NT2/D1 (cell line): Measurements from ENCODE around the gene ARL8A.

Source experiments
- SUZ12 ChIP-seq: IDR thresholded peaks from 2 replicates; pipeline ENCODE4 v1.6.1; 2011; ENCODE audit not compliant: insufficient read length, insufficient read depth; ENCODE audit errors: extremely low read depth
- YY1 ChIP-seq: IDR thresholded peaks from 2 replicates; pipeline ENCODE4 v1.6.1; 2011; ENCODE audit not compliant: insufficient read length, insufficient read depth
- ZNF274 ChIP-seq: IDR thresholded peaks from 2 replicates; pipeline ENCODE4 v1.6.1; 2011; ENCODE audit warnings: mild to moderate bottlenecking, low read depth, low read length

DNA sequence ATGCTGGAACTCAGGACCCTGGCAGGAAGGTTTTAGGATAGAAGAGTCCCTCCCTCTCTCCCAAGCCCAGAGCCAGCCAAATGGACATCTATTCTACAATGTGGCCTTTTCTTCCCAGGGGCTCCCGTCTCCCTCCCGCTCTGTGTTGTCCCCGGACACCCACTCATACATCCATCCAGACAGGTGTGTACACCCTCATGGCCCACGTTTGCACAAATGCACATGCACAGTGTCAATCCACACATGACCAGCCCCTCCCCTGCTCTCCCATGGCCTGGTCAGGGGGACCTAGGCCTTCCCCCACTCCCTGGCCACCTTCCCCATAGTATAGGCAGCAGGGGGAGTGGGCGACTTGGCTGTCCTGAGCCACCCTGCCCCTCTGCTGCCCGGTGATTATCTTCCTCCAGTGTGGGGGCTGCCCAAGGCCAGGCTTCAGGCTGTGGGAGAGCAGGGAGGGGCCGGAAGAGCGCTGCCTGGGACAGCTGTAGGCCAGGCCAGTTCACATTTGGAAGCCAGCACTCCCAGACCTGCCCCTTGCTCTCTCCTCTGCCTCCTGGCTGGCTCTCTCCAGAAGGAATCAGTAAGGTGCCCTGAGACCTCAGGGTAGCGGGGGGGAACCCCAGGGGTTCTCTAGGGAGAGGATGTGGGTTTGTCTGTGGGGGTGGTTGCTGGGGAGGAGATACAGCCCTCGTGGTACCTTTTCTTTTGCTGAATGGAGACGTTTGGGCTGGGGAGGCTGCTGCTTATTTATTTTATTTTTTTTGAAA, 19.9 kb upstream of the ARL8A start:
- TF ChIP-seq YY1 = no peak
- TF ChIP-seq ZNF274 = no peak
- TF ChIP-seq SUZ12 = no peak
